GM19455 (cell line): ENCODE results near the gene CLCN1.
A peak's percentile ranks its signal among the peaks of the same experiment; 100 is the strongest.
"Not testable (repeated sequence)": the region's sequence is repeated elsewhere in the genome, so short reads cannot be mapped to it uniquely, and the experiment has no call there.

Source experiments
- ATAC-seq: cut with Tn5 transposase; IDR thresholded peaks from one replicate; pipeline ENCODE4 v1.9.1; 2021; ENCODE audit not compliant: unreplicated experiment

The CLCN1 gene

GRCh38 chr7:143315776-143316175, at the start of gene CLCN1:
TSS of gene CLCN1 (plus strand) at chr7:143316111. CDS start at chr7:143316213, 102 bp downstream.
- ATAC-seq: no peak

- ATAC-seq: no peak
Observed at GRCh38 chr7:143269251-143269650, 46.7 kb upstream of the CLCN1 start.

DNA sequence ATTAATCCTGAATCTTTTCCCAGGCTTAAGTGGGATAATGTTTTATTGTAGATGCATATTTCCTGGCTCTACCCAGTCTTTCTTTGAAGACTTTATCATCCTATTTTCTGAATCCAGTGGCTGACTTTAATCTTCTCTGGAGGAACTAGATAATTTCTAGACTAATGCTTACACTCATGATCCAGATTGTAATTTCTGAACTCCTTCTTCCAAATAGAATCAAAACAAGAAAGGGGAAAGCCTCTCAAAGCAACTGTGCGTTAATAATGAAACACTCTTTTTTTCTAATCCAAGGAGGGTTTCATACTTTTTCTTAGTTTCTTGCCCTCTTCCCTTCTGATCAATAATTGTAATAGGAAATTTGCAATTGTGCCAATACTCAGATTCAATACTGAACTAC, 44.7 kb upstream of the CLCN1 start:
- ATAC-seq: no peak

DNA sequence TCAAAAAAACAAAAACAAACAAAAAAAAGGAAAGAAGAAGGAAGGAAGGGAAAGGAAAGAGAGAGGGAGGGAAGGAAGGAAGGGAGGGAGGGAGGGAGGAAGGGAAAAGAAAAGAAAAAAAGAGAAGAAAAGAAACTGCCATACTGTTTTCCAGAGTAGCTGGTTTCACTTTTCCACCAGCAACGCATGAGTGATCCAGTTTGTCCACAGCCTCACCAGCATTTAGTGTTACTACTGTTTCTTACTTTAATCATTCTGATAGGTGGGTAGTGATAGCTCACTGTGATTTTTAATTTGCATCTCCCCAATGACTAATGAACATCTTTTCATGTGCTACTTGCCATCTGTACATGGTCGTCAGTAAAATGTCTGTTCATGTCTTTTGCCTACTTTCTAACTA, 43.0 kb upstream of the CLCN1 start:
- no peak for ATAC-seq

GRCh38 chr7:143279186-143280098, 36.5 kb upstream of the CLCN1 start:
- ATAC-seq: no peak

GRCh38 chr7:143280160-143280559, 35.8 kb upstream of the CLCN1 start:
- no peak for ATAC-seq

- ATAC-seq: no peak
Observed at GRCh38 chr7:143280566-143280965, 35.3 kb upstream of the CLCN1 start.

DNA sequence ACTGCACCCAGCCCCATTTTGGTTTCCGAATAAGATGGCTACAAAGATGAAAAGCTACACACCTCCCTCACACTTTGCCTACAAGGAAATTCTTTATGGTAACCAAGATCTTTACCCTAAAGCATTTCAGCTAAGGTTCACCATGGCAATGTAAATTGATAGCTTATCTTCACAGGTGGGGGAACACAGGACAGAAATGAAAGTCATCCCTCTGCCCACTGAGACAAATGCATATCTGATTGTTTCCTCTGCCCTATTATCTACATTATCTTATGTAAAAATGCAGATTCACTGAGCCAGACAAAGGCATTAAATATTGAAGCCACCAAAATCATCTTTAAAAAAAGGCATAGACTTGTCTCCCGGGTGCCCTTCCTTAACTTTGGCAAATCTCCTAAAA, 34.4 kb upstream of the CLCN1 start:
- ATAC-seq: no peak

GRCh38 chr7:143282124-143282523, 33.8 kb upstream of the CLCN1 start:
- ATAC-seq: no peak

DNA sequence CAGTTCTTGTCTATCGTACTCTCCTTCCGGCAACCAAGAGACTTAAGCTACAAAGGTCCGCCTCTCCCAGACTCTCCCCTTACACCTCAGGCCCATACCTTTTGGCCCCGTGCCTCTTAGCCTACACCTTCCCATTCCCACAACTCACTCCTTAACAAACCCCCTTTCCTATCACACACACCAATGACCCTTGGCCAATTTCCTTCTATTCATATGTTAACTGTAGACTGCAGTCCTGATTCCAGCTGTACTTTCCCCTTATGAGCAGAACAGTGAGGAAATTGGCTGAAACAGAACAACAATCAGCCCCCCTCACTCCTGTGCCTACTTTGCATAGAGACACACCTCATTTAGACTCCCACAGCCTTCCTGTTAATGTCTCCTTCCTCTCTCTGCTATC, 32.5 kb upstream of the CLCN1 start:
- ATAC-seq: no peak

GRCh38 chr7:143284591-143285469, 31.1 kb upstream of the CLCN1 start, which contains the start of gene TMEM139:
TSS of gene TMEM139 (plus strand) at chr7:143284958. CDS start at chr7:143285958, 1,000 bp downstream.
- ATAC-seq: no peak

DNA sequence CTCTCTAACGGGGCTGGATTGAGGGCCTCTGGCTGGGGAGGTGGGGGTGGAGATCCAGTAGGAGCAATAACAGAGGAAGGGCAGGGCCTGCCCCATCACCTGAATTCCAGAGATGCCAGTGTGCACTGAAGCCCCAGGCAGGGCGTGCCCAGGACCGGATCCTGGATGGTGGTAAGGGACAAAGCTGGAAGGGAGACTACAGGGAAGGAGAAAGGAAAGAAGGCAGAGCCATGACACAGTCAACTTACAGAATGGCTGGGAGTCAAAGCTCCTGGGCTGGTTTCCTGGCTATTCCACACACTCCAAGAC, 30.5 kb upstream of the CLCN1 start:
- ATAC-seq: no peak

- ATAC-seq: no peak
Observed at GRCh38 chr7:143285806-143286521, 29.9 kb upstream of the CLCN1 start.

GRCh38 chr7:143286522-143286890, 29.4 kb upstream of the CLCN1 start:
- no peak for ATAC-seq

DNA sequence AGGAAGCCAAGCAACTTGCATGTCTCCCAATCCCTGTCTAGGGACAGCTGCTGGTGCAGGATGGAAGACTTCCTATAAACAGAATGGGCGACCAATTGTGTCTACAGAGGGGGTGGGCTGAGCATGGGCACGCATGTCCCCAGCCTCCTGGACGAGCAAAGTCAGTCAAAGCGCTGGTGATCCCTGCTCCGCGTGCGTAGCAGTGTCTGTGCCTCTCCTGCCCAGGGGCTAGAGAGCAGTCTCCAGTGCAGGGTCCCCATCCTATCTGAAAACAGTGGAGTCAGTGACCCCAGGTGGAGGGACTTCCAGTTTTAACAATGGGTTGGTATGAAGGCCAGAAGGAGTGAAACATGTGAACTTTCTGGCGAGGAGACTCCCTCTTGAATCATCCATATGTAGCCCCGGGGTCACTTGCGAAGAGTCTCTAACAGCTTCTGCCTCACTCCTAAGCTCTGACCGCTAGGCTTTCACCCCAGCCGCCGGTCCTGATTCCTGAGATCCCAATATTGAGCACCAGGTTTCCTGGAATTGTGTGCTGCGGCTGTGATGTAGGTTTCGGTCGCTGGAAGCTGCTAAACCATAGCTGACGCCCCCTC, 28.5 kb upstream of the CLCN1 start:
- ATAC-seq: no peak

GRCh38 chr7:143287935-143288826, 27.7 kb upstream of the CLCN1 start, which contains the start of gene CASP2:
TSS of gene CASP2 (plus strand) at chr7:143288351. CDS start at chr7:143288456, 105 bp downstream.
- ATAC-seq: peak; percentile 87

DNA sequence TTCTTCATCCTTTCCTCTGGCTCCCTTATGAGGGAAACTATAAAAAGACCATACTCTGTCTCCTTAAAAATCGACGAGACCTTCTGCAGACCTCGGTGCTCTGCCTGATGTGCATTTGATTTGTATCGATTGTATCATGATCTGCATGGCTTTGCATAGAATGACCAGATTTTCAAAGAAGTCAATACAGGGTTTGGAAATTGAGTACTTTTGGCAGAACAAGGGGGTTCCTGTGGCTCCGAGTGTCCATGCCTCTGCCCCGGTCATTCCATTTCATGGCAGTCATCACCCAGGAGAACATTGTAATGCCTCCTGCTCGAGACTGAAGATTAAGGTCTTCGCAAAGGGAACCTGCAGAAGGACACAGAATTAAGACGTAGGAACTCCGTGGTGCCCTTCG, 27.1 kb upstream of the CLCN1 start:
- no peak for ATAC-seq

GRCh38 chr7:143289421-143289820, 26.5 kb upstream of the CLCN1 start:
- no peak for ATAC-seq

DNA sequence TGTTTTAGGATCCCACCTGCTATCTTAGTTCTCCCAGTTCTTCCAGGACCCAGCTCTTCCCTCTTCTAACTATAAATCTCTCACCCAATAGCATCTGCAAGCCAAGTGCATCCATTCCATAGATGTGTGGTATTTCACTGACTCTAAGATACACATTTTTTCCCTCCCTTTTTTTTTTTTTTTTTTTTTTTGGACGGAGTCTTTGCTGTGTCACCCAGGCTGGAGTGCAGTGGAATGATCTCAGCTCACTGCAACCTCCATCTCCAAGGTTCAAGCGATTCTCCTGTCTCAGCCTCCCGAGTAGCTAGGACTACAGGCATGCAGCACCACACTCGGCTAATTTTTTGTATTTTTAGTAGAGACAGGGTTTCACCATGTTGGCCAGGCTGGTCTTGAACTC, 26.0 kb upstream of the CLCN1 start:
- ATAC-seq: not testable (repeated sequence)

DNA sequence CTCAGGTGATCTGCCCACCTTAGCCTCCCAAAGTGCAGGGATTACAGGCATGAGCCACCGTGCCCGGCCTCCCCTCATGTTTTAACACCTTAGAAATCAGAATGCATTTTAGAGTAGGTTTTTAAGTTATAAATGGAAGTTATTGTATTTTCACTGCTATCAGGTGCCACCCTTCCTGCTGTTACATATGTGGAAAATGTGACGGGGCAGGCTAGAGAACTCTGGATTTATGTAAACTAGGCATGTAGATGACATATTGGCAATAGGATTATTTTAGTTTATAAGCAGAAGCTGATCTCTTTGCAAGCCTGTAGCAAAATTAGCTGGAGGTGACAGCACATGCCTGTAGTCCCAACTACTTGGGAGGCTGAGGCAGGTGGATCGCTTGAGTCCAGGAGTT, 25.6 kb upstream of the CLCN1 start:
- no peak for ATAC-seq
